HCT116 (cell line): ENCODE measurements around the gene FBXO46. TPM values are rescaled to one million over a fixed set of nuclear protein-coding genes. Genes with fewer than 3 reads are reported as not detected.

Source experiments
- ATAC-seq: fragments of 200-7000 bp; cut with Tn5 transposase; 2 replicates; pipeline ENCODE4 v1.9.1; 2020; ENCODE audit warnings: mild to moderate bottlenecking, moderate library complexity
- BruUV-seq: library from RNA; stranded (reverse); fragments of 400-500 nt; replicated peaks from 2 replicates; lab custom pipeline; 2021; lab: Mats Ljungman, UMichigan
- CTCF ChIA-PET: fragments of 300-600 bp; sonication (Branson Sonifier 250); formaldehyde crosslinking; loops from one replicate; lab custom pipeline; 2021; ENCODE audit warnings: antibody characterized with exemption; lab: Charles Lee
- POLR2A ChIA-PET: fragments of 300-600, 350-600 bp; sonication (Branson Sonifier 250); formaldehyde crosslinking; loops from one replicate; lab custom pipeline; 2021; ENCODE audit warnings: antibody characterized with exemption; lab: Charles Lee
- RAD21 ChIA-PET, 2 experiments: fragments of 300-600 bp; sonication (Branson Sonifier 250); formaldehyde crosslinking; loops; one replicate each; lab custom pipeline; 2023; ENCODE audit warnings: low total read pairs in 2 of 2; ENCODE audit not compliant: uncharacterized antibody in 2 of 2, unreplicated experiment in 2 of 2, low non-redundant PET in 1 of 2; lab: Charles Lee
- DNase-seq: peaks from one replicate; pipeline ENCODE4 v3.0.0-alpha.2; 2010; ENCODE audit warnings: low read depth, low spot score
- H2AFZ ChIP-seq: fragments of 200-600 bp; shearing (Covaris generic), sonication (generic); 2 replicates; pipeline ENCODE4 v1.6.1; 2017; ENCODE audit warnings: low read depth, mixed run types, mixed read lengths, antibody characterized with exemption, low read length; ENCODE audit not compliant: poor library complexity, severe bottlenecking
- H3K27ac ChIP-seq: 2 replicates; pipeline ENCODE4 v1.5.1; 2012; ENCODE audit warnings: low read depth, low read length
- H3K27me3 ChIP-seq: fragments of 200-600 bp; sonication (generic); 2 replicates; pipeline ENCODE4 v1.6.1; 2016; ENCODE audit warnings: mixed run types, low read length, mixed read lengths; ENCODE audit not compliant: insufficient read depth
- H3K36me3 ChIP-seq, 2 experiments: fragments of 200-500 bp in 1 of 2; fragments of 200-600 bp in 1 of 2; sonication (Bioruptor generic) in 1 of 2; sonication (generic) in 1 of 2; 2 replicates each; pipeline versions ENCODE4 v1.5.1 to v1.6.1; 2014 to 2016; ENCODE audit warnings: low read length in 2 of 2, inconsistent platforms in 1 of 2, mixed read lengths in 1 of 2, mixed run types in 1 of 2; ENCODE audit not compliant: insufficient read depth in 2 of 2, control insufficient read depth in 1 of 2
- H3K4me1 ChIP-seq, 2 experiments: fragments of 200-600 bp in 1 of 2; sonication (generic) in 1 of 2; 2 replicates each; pipeline versions ENCODE4 v1.5.1 to v1.6.1; 2012 to 2017; ENCODE audit warnings: low read length in 2 of 2, inconsistent platforms in 1 of 2, mild to moderate bottlenecking in 1 of 2, mixed read lengths in 1 of 2, mixed run types in 1 of 2, moderate library complexity in 1 of 2; ENCODE audit not compliant: insufficient read depth in 2 of 2, control insufficient read depth in 1 of 2
- H3K4me2 ChIP-seq: fragments of 200-600 bp; sonication (generic); 2 replicates; pipeline ENCODE4 v1.6.1; 2017; ENCODE audit warnings: mixed run types, low read length, mixed read lengths
- H3K4me3 ChIP-seq, 2 experiments: fragments of 200-600 bp in 1 of 2; sonication (generic) in 1 of 2; replicated peaks in 1 of 2; 2 replicates each; pipeline ENCODE4 v1.5.1; 2011 to 2016; ENCODE audit warnings: low read length in 2 of 2, control low read depth in 1 of 2, low read depth in 1 of 2, mild to moderate bottlenecking in 1 of 2, mixed read lengths in 1 of 2, mixed run types in 1 of 2
- H3K79me2 ChIP-seq: fragments of 200-600 bp; sonication (generic); 2 replicates; pipeline ENCODE4 v1.6.1; 2017; ENCODE audit warnings: mild to moderate bottlenecking, mixed run types, low read length, moderate library complexity, mixed read lengths; ENCODE audit not compliant: insufficient read depth
- H3K9ac ChIP-seq: fragments of 200-600 bp; sonication (generic); 2 replicates; pipeline ENCODE4 v1.6.1; 2016; ENCODE audit warnings: low read length, mixed read lengths
- H3K9me2 ChIP-seq: fragments of 200-600 bp; sonication (generic), shearing (Covaris generic); 2 replicates; pipeline ENCODE4 v1.6.1; 2017; ENCODE audit warnings: mixed run types, mild to moderate bottlenecking, moderate library complexity; ENCODE audit not compliant: insufficient read depth
- H3K9me3 ChIP-seq, 2 experiments: fragments of 200-500 bp in 1 of 2; fragments of 200-600 bp in 1 of 2; sonication (Bioruptor generic) in 1 of 2; sonication (generic) in 1 of 2; 2 replicates each; pipeline ENCODE4 v1.6.1; 2014 to 2017; ENCODE audit warnings: low read length in 2 of 2, mixed read lengths in 2 of 2, inconsistent platforms in 1 of 2, low read depth in 1 of 2, mild to moderate bottlenecking in 1 of 2, mixed run types in 1 of 2, moderate library complexity in 1 of 2; ENCODE audit not compliant: control insufficient read depth in 1 of 2, insufficient read depth in 1 of 2
- H4K20me1 ChIP-seq: fragments of 200-600 bp; sonication (generic), shearing (Covaris generic); 2 replicates; pipeline ENCODE4 v1.6.1; 2017; ENCODE audit warnings: mixed run types, mild to moderate bottlenecking, moderate library complexity; ENCODE audit not compliant: insufficient read depth
- ATF3 ChIP-seq: IDR thresholded peaks from 2 replicates; pipeline ENCODE4 v1.6.1; 2012
- CBX3 ChIP-seq: IDR thresholded peaks from 2 replicates; pipeline ENCODE4 v1.6.1; 2012; ENCODE audit warnings: low read depth
- CEBPB ChIP-seq: IDR thresholded peaks from 2 replicates; pipeline ENCODE4 v1.6.1; 2012; ENCODE audit warnings: low read depth
- EZH2 ChIP-seq: fragments of 200-600 bp; sonication (generic); IDR thresholded peaks from 2 replicates; pipeline ENCODE4 v1.6.1; 2017; ENCODE audit warnings: antibody characterized with exemption, mixed run types
- FOSL1 ChIP-seq: IDR thresholded peaks from 2 replicates; pipeline ENCODE4 v1.6.1; 2012; ENCODE audit warnings: low read depth
- POLR2A ChIP-seq: IDR thresholded peaks from 2 replicates; pipeline ENCODE4 v1.7.0; 2011; ENCODE audit warnings: borderline replicate concordance; ENCODE audit not compliant: insufficient read depth, insufficient read length; ENCODE audit errors: extremely low read depth
- RAD21 ChIP-seq: IDR thresholded peaks from 2 replicates; pipeline ENCODE4 v1.6.1; 2012; ENCODE audit warnings: low read depth, mild to moderate bottlenecking
- intact Hi-C: fragments of 100-400 bp; cut with micrococcal nuclease; formaldehyde crosslinking; loops from 2 replicates; pipeline ENCODE4 v1.10.0; 2022
- total RNA-seq: library from RNA; stranded (reverse); gene quantifications from one replicate; pipeline ENCODE4 v1.2.1, GENCODE V29; 2021; ENCODE audit not compliant: unreplicated experiment
- TF ChIP-seq, protein P1 (sequence below): IDR thresholded peaks from 2 replicates; pipeline ENCODE4 v1.6.1; 2012; ENCODE audit warnings: low read depth
- TF ChIP-seq, protein P2 (sequence below): IDR thresholded peaks from 2 replicates; pipeline ENCODE4 v1.6.1; 2012

The FBXO46 gene
- total RNA-seq, 1 experiment from 2014 or later, result 31.7 TPM

DNA sequence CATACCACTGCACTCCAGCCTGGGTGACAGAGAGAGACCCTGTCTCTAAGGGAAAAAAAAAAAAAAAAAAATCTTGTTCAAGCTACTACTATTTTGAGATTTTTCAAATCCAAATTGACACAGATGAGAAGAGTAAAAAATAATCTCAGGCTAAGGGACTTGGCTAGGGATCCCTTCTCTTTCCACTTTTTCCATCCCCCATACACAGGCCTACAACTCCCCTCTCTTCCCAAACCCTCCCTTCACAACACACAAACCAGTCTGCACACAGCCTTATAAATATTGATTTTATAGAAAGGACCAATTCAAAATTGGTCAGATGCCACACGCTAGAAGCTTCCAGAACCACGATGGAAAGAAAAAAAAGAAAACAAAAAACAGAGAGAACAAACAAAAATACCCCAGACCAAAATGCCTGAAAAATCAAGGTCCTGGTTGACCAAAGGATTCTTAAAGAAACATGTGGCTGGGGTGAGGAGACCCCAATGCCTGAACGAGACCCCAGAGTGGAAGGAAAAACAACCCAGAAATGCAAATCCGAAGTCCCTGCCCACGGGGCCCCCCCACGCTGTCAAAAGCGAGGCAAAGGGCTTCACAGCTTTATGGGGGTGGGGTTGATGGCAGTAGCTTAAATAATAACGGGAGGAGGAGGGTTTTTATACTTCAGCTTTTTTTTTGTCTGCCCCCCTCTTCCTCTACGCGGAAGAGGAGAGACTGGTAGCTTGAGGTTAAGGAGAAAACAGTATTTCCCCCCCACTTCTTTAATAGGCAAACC lies 20.2 kb downstream of the FBXO46 start:
- peaks cover 34% of the 10 kb centered on the region for H3K79me2 ChIP-seq
- no peak overlapping the region for H3K27ac ChIP-seq
- H3K4me2 ChIP-seq, result no peak overlapping the region
- H3K27me3 ChIP-seq, result no peaks in the 10 kb centered on the region
- intact Hi-C loops, result no loop called here
- DNase-seq, result no peak
- H3K9me2 ChIP-seq, result no peaks in the 10 kb centered on the region
- no peaks in the 10 kb centered on the region for H4K20me1 ChIP-seq
- ChIA-PET CTCF (no interaction called here), POLR2A (no interaction called here), RAD21 (no interaction called here)
- H3K9ac ChIP-seq, result no peak overlapping the region
- no peaks in the 10 kb centered on the region for H3K4me1 ChIP-seq
- H2AFZ ChIP-seq, result no peak overlapping the region
- H3K36me3 ChIP-seq, result peaks cover 11 to 15% of the 10 kb centered on the region in 2 experiments; a peak in 2 of 4 replicates
- no peak overlapping the region for H3K4me3 ChIP-seq
- H3K9me3 ChIP-seq, result no peaks in the 10 kb centered on the region
- TF ChIP-seq CBX3 (no peak), POLR2A (no peak), FOSL1 (no peak), RAD21 (no peak), CEBPB (no peak), EZH2 (no peak), ATF3 (no peak)
- TF ChIP-seq, protein P1, sequence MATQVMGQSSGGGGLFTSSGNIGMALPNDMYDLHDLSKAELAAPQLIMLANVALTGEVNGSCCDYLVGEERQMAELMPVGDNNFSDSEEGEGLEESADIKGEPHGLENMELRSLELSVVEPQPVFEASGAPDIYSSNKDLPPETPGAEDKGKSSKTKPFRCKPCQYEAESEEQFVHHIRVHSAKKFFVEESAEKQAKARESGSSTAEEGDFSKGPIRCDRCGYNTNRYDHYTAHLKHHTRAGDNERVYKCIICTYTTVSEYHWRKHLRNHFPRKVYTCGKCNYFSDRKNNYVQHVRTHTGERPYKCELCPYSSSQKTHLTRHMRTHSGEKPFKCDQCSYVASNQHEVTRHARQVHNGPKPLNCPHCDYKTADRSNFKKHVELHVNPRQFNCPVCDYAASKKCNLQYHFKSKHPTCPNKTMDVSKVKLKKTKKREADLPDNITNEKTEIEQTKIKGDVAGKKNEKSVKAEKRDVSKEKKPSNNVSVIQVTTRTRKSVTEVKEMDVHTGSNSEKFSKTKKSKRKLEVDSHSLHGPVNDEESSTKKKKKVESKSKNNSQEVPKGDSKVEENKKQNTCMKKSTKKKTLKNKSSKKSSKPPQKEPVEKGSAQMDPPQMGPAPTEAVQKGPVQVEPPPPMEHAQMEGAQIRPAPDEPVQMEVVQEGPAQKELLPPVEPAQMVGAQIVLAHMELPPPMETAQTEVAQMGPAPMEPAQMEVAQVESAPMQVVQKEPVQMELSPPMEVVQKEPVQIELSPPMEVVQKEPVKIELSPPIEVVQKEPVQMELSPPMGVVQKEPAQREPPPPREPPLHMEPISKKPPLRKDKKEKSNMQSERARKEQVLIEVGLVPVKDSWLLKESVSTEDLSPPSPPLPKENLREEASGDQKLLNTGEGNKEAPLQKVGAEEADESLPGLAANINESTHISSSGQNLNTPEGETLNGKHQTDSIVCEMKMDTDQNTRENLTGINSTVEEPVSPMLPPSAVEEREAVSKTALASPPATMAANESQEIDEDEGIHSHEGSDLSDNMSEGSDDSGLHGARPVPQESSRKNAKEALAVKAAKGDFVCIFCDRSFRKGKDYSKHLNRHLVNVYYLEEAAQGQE, result no peak
- TF ChIP-seq, protein P2, sequence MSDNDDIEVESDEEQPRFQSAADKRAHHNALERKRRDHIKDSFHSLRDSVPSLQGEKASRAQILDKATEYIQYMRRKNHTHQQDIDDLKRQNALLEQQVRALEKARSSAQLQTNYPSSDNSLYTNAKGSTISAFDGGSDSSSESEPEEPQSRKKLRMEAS, result no peak
- no peak for ATAC-seq
- TSS peak; percentile 22 for BruUV-seq
